ENCODE results near the gene SH3PXD2A.

DNA sequence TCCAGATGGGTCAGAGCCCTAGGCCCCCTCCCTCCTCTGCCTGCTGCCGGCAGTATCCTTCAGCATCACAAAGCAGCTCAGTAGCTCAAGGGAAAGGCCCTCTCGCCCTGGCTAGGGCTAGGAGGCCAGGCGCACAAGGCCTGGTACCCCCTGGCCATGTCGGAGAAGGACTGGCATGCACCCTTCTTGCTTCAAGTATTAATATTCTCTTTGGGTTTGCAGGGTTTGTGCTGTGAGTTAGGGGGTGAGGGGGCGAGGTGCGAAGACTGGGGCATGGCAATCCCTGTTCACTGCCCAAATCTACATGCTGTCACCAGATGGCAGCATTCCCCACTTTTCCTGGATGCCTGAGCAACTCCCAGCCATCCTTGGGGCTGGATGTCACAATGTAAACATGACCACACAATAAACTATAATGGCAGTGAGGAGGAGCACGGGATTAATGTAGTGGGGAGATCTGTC lies 256.7 kb downstream of the SH3PXD2A start:
- TF ChIP-seq, protein P1, sequence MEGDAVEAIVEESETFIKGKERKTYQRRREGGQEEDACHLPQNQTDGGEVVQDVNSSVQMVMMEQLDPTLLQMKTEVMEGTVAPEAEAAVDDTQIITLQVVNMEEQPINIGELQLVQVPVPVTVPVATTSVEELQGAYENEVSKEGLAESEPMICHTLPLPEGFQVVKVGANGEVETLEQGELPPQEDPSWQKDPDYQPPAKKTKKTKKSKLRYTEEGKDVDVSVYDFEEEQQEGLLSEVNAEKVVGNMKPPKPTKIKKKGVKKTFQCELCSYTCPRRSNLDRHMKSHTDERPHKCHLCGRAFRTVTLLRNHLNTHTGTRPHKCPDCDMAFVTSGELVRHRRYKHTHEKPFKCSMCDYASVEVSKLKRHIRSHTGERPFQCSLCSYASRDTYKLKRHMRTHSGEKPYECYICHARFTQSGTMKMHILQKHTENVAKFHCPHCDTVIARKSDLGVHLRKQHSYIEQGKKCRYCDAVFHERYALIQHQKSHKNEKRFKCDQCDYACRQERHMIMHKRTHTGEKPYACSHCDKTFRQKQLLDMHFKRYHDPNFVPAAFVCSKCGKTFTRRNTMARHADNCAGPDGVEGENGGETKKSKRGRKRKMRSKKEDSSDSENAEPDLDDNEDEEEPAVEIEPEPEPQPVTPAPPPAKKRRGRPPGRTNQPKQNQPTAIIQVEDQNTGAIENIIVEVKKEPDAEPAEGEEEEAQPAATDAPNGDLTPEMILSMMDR (IDR thresholded peaks at IDR 0.05), result peak; percentile 30 to 75 (median 66)
- TF ChIP-seq POLR2A (IDR thresholded peaks at IDR 0.05), result no peak

Data from adrenal gland (tissue), 5 donors.